Activated CD4-positive, alpha-beta T cell treated with anti-CD3 and anti-CD28 coated beads, Interleukin-2, amount 50 U/mL, for 16 hours (primary cell): ENCODE results near the gene TP53BP1.
A peak's percentile ranks its signal among the peaks of the same experiment; 100 is the strongest.

ENCODE experiments used
- DNase-seq: peaks from one replicate; pipeline ENCODE4 v3.0.0-alpha.2; 2020

The TP53BP1 gene

GRCh38 chr15:43517354-43518196 lies 24.6 kb upstream of the TP53BP1 start, which contains the start of gene MAP1A:
MAP1A (plus strand) TSS chr15:43517608; CDS start chr15:43521474, 3,866 bp downstream.
- DNase-seq: no peak

DNA sequence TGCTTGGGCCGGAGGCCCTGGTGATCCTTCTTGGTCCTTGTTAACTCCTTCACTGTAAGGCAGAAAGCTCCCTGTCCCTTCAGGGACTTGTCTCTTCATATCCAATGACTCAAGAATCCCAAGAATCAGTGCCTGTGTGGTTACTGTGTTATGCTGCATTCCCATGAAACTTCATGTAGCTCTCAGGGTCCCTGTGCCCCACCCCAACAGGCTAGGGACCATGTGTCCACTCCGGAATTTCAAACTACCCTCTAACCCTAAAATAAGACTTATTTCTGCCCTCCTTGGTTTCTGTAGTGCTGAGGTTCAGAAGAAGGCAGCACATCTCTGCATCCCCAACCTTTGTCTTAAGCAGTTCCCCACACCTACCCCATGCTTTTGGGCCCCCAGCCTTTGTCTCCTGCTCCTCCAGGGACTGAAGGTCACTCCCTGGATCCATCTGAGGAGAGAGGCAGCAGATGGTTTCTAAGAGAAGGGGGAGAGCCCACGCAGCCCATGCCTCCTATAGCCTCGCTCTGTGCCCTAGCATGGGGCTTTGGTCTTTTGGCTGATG lies 23.9 kb upstream of the TP53BP1 start:
- DNase-seq: no peak

DNA sequence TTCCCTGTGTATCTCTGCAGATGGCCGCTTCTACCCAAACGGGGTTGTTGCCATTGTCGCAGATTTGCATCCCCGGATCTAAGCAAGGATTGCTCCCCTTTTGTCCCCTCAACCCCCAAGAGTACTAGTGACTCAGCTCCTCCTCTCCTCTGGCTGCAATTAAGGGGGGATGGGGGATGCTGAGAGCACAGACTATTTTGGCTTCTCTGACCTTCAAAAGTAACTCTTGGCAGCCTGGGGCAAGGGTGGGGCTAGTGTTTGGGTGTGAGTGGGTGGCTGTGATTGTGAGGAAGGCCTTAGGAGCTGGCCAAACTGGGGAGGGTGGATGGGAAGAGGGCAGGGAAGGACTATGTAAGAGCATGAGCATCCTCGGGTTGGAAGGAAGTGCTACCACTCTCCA lies 23.2 kb upstream of the TP53BP1 start:
- no peak for DNase-seq

DNA sequence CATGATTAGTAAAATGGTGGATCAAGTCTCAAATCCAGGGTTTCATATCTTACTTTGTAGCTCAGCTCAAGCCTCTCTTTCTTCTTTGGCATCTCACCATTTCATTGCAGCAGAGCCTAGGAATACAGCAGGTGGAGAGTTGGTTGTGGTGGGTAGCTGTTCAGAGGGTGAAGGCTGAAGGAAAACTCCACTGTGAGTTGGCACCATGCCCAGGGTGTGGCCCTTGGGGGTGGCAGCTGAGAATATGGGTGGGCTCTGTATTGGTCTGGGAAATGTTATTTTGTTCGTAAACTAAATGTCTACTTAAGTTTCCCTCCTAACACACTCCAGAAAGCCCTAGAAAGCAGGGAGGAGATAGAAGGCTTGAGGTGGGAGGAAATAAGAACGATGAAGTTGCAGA lies 22.8 kb upstream of the TP53BP1 start:
- DNase-seq: no peak

GRCh38 chr15:43514241-43515057 lies 21.5 kb upstream of the TP53BP1 start:
- peak; percentile 35 for DNase-seq

GRCh38 chr15:43513550-43513949 lies 20.6 kb upstream of the TP53BP1 start:
- DNase-seq: no peak

GRCh38 chr15:43511012-43511885 lies 18.3 kb upstream of the TP53BP1 start:
- DNase-seq: no peak

DNA sequence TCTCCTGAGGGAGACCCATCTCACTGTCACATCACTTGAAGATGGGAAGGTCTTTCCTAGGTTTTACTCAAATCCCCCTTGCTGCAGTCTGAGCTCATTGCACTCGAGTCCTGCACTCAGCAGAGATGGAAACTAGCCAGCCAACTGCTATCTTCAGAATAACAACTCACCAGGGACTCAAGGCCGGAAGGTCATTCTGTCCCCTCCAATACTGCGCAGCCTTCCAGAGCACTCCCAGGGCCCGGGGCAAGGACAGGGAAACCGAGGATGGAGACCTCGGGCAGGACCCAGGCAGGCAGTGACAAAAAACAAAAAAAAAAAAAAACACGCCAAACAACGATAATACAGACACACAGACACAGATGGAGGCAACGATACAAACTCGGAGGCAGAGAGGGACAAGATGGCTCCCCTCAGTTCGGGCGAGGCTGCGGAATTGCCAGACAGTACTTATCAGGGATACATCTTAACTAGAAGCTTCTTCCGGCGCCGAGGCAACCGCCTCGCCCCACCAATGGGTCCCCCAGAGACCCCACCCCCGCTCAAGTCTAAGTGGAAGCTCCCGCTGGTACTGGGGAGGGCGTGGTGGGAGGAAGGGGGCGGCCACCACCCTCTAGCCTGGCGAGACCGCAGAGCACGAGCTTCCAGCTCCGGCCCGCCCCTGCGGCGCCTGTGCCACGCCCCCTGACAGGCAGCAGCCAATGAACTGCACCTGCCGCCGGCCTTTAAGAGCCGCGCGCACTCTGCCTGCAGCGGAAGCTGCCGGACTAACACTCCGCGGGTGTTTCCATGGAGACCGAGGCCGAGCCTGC lies 17.4 kb upstream of the TP53BP1 start:
- peak; percentile 99 for DNase-seq

DNA sequence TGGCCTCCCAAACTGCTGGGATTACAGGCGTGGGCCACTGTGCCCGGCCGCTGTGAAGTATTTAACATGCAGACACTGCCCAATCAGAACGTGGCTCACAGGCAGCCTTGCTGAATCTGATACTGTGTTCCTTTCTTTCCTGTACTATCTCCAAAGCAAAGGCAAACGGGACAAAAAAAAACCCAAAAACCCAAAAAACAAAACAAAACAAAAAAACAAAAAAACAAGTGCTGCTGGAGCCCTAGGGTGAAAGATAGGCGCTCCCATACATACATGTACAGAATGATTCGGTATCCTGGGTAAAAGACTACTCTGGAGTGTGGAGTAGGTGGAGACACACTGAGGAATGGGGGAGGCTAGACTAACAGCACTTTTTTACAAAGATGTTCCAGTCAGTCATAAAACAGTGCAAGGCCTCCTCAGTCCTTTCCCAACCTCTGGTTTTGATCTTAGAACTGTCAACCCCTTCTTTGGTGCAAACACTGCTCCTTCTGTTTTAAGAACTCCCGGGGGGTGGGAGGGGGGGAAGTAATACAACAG lies 16.8 kb upstream of the TP53BP1 start:
- no peak for DNase-seq

GRCh38 chr15:43508991-43509659 lies 16.2 kb upstream of the TP53BP1 start:
- DNase-seq: no peak

- no peak for DNase-seq
Measured at GRCh38 chr15:43508421-43508820, 15.5 kb upstream of the TP53BP1 start.

DNA sequence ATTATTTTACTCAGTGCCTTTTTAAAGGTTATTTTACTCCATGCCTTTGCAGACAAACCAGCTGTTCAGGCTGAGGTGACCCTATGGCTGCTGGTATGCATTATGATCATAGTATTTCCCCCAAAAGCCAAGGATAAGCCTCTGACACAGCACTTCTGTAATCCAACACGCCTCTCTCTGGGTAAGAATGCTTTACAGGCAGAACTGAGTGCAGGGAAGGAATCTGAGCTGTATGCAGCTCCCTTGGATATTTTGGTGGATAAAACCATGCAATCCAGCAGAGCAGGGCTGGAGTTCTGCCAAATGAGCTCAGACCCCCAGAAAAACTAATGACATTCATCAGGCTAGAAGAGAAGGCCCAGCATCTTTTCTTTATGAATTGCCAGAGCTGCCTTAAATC lies 12.8 kb upstream of the TP53BP1 start:
- no peak for DNase-seq

- DNase-seq: no peak
Measured at GRCh38 chr15:43499635-43500034, 6.7 kb upstream of the TP53BP1 start.

GRCh38 chr15:43498990-43499389 lies 6.0 kb upstream of the TP53BP1 start:
- no peak for DNase-seq

GRCh38 chr15:43493703-43494472 lies 932 bp upstream of the TP53BP1 start:
- no peak for DNase-seq

DNA sequence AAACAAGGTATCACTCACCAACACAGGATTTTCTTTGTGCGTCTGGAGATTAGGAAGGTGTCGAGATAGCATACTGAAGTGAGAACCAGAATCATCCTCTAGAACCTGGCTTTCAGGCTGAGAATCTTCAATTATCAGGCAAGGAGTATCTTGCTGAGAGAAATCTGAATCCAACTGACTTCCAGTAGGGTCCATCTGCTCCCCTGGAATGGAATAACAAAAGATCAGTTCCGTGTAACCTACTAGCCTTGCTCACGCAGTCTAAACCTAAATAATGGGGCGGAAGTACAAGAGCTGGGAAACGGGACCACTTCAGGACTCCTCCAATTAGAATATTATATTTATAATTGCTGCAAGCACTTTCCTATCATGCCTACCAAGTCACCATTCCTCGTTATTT lies 690 bp downstream of the TP53BP1 start:
- no peak for DNase-seq

GRCh38 chr15:43489191-43489590 lies 3.8 kb downstream of the TP53BP1 start:
- DNase-seq: no peak

- no peak for DNase-seq
Measured at GRCh38 chr15:43488790-43489189, 4.2 kb downstream of the TP53BP1 start.

- DNase-seq: no peak
Measured at GRCh38 chr15:43487271-43487895, 5.6 kb downstream of the TP53BP1 start.

DNA sequence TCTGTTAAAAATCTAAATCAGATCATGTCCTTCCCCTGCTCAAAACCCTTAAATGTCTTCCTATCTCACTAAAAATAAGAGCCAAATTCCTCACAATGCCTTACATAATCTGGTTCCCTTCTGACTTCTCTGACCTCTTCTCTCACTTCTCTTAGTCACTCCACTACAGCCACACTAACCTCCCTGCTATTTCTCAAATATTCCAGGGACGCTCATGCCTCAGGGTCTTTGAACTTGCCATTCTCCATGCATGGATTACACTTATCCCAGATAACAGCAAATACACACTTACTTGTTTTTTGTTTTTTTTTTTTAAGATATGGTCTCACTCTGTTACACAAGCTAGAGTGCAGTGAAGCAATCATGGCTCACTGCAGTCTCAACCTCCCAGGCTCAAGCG lies 8.5 kb downstream of the TP53BP1 start:
- DNase-seq: no peak
